ENCODE measurements around the gene OBSCN.

DNA sequence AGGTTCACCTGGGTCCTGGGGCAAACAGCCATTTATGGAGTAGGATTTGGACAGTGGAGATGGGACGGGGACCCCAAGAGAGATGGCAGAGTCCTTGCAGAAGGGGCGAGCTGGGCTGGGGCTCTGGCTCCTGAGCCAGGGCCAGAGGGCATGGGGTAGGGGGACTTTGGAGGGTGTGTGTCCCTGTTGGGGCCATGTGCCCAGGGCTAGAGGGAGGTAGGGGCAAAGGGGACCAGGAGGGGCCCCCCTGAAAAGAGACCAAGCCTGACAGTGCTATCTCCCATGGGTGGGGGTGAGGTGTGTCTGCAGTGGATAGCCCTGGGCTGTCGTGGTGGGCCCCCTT, 106.4 kb downstream of the OBSCN start:
- no peak for TF ChIP-seq CTCF (IDR thresholded peaks at IDR 0.05; ENCODE audit: low read length)
- TF ChIP-seq EZH2 (IDR thresholded peaks at IDR 0.05; ENCODE audit: borderline replicate concordance, low read length) = no peak
